AG04450 (cell line): Measurements from ENCODE around the gene GAN. TPM values are rescaled to one million over a fixed set of nuclear protein-coding genes. Genes with fewer than 3 reads are reported as not detected.

Experiments used
- CTCF ChIA-PET: fragments of 300-600, 350-600 bp; formaldehyde crosslinking; extraction: SDS; loops from one replicate; lab custom pipeline; 2022; ENCODE audit warnings: antibody characterized with exemption, inconsistent platforms; lab: Charles Lee
- POLR2A ChIA-PET: fragments of 350-600 bp; formaldehyde crosslinking; extraction: SDS; loops from one replicate; lab custom pipeline; 2021; ENCODE audit warnings: antibody characterized with exemption, inconsistent platforms; lab: Yijun Ruan, JAX
- DNase-seq: peaks from one replicate; pipeline ENCODE4 v3.0.0-alpha.2; 2011; ENCODE audit warnings: low read depth, low spot score
- H3K27ac ChIP-seq: one replicate; pipeline ENCODE4 v1.5.1; 2012; ENCODE audit warnings: low read depth, low read length, control low read depth
- H3K27me3 ChIP-seq: one replicate; pipeline ENCODE4 v1.6.0; 2012; ENCODE audit warnings: low read length; ENCODE audit not compliant: control insufficient read depth, insufficient read depth
- H3K4me3 ChIP-seq: 2 replicates; pipeline ENCODE4 v1.5.1; 2011; ENCODE audit warnings: mild to moderate bottlenecking, low read depth, low read length, control low read depth
- H3K9me3 ChIP-seq: 2 replicates; pipeline ENCODE4 v1.5.1; 2012; ENCODE audit warnings: low read length; ENCODE audit not compliant: control insufficient read depth, insufficient read depth
- CTCF ChIP-seq: IDR thresholded peaks from 2 replicates; pipeline ENCODE4 v1.5.1; 2011; ENCODE audit warnings: low read depth, low read length, control low read depth, inconsistent platforms
- polyA plus RNA-seq: library from polyadenylated mRNA; depleted of rRNA; stranded (reverse); fragments of >200 nt; gene quantifications from 2 replicates; pipeline ENCODE4 v1.2.3, GENCODE V29; 2011

The GAN gene
- polyA plus RNA-seq, 1 experiment, result 4.3 TPM

GRCh38 chr16:81315271-81316175 lies 761 bp downstream of the GAN start:
- ChIA-PET POLR2A (interaction anchor here (0.6 to 0.9 kb wide), 4 partner anchors 111 to 1719 kb away, joined by 3 to 4 read pairs (median 4); partner anchors contain the start of gene CENPN), CTCF (interaction anchor here (0.5 to 5.7 kb wide), 4 partner anchors 54 to 1573 kb away, joined by 3 to 16 read pairs (median 3); no protein-coding TSS in a partner anchor)
- Histone ChIP-seq H3K27me3 (no peaks in the 10 kb centered on the region), H3K4me3 (peak overlapping the region; percentile 72), H3K9me3 (no peaks in the 10 kb centered on the region), H3K27ac (peak overlapping the region; percentile 21)
- no peak for DNase-seq
- TF ChIP-seq CTCF, result no peak

- POLR2A ChIA-PET, result no interaction called here
- no peak for TF ChIP-seq CTCF
- no peak for DNase-seq
- Histone ChIP-seq H3K27ac (no peak overlapping the region), H3K4me3 (peak overlapping the region; percentile 72), H3K9me3 (no peaks in the 10 kb centered on the region), H3K27me3 (no peaks in the 10 kb centered on the region)
- CTCF ChIA-PET, result interaction anchor here (0.5 to 1.0 kb wide), 2 partner anchors 55 to 108 kb away, joined by 3 read pairs; no protein-coding TSS in a partner anchor
These were observed 1.4 kb downstream of the GAN start for GRCh38 chr16:81316176-81316496.

GRCh38 chr16:81318711-81319110 lies 3.9 kb downstream of the GAN start:
- no peaks in the 10 kb centered on the region for H3K9me3 ChIP-seq
- POLR2A ChIA-PET, result no interaction called here
- CTCF ChIA-PET, result interaction anchor here (0.5 to 2.5 kb wide), 6 partner anchors 47 to 419 kb away, joined by 3 to 11 read pairs (median 8); partner anchors contain the start of gene ATMIN
- DNase-seq, result no peak
- H3K27ac ChIP-seq, result peak overlapping the region; percentile 47
- H3K27me3 ChIP-seq, result no peaks in the 10 kb centered on the region
- no peak overlapping the region for H3K4me3 ChIP-seq
- TF ChIP-seq CTCF, result no peak

GRCh38 chr16:81319221-81319912 lies 4.6 kb downstream of the GAN start:
- TF ChIP-seq CTCF, result no peak
- H3K9me3 ChIP-seq, result no peaks in the 10 kb centered on the region
- ChIA-PET POLR2A (no interaction called here), CTCF (interaction anchor here (0.8 to 2.5 kb wide), 6 partner anchors 46 to 418 kb away, joined by 3 to 11 read pairs (median 8); partner anchors contain the start of gene ATMIN)
- H3K27ac ChIP-seq, result peak overlapping the region; percentile 55
- peak; percentile 20 for DNase-seq
- H3K27me3 ChIP-seq, result no peaks in the 10 kb centered on the region
- H3K4me3 ChIP-seq, result peak overlapping the region; percentile 29; the same call in 1 of the 2 replicates
